ENCODE results near the gene CACNA1F. TPM values are rescaled to one million over a fixed set of nuclear protein-coding genes. Genes with fewer than 3 reads are reported as not detected.

The CACNA1F gene
- polyA plus RNA-seq, 3 donors: 0.73 TPM; not detected in 2

GRCh38 chrX:49238735-49239134, 5.6 kb upstream of the CACNA1F start:
- H3K27me3 Mint-ChIP-seq (ENCODE audit: low read depth in 3 of 3): peaks cover 0 to 3% (median 0%) of the 10 kb centered on the region in 3 donors
- Histone ChIP-seq H3K36me3 (replicated peaks in 1 of 2; ENCODE audit: control insufficient read depth in 1 of 2, insufficient read depth in 2 of 2, low read length in 2 of 2) (peaks cover 26 to 41% of the 10 kb centered on the region in 2 donors), H2AFZ (ENCODE audit: insufficient read depth, low read depth, low read length, poor library complexity, severe bottlenecking) (no peak overlapping the region), H3K4me1 (ENCODE audit: control insufficient read depth in 1 of 2, insufficient read depth in 2 of 2, low read length in 2 of 2) (peaks cover 32 to 36% of the 10 kb centered on the region in 2 donors), H3K9me3 (replicated peaks in 1 of 2; ENCODE audit: control insufficient read depth in 1 of 2, insufficient read depth in 1 of 2, low read length in 2 of 2) (no peaks in the 10 kb centered on the region), H3K79me2 (ENCODE audit: insufficient read depth, low read length) (peaks cover 45% of the 10 kb centered on the region), H3K4me2 (replicated peaks; ENCODE audit: extremely low read depth, low read length, poor library complexity, severe bottlenecking) (no peak overlapping the region), H3K27me3 (ENCODE audit: control insufficient read depth in 2 of 2, insufficient read depth in 2 of 2, low read length in 2 of 2) (no peaks in the 10 kb centered on the region), H3K4me3 (replicated peaks in 1 of 3; ENCODE audit: low read depth in 2 of 3, low read length in 3 of 3) (no peak overlapping the region), H4K20me1 (ENCODE audit: insufficient read depth, low read length) (no peaks in the 10 kb centered on the region), H3K27ac (ENCODE audit: low read depth in 1 of 2, low read length in 2 of 2) (peak overlapping the region in 1 of 2 donors; percentile 7), H3K9ac (ENCODE audit: insufficient read depth, low read length, poor library complexity, severe bottlenecking) (no peak overlapping the region)
- intact Hi-C loops (cut with micrococcal nuclease): loop anchor here in 1 of 2 donors (5.0 kb wide), 1 partner anchor 36 kb away; the partner anchor contains the start of gene SYP
- WGBS (ENCODE audit: insufficient coverage): 89% methylated on average over 1 of the region's 7 CpGs
- peak in 1 of 3 donors; percentile 11 for DNase-seq
- H3K36me3 Mint-ChIP-seq: peaks cover 19 to 39% of the 10 kb centered on the region in 2 donors
- H3K4me3 Mint-ChIP-seq: no peak overlapping the region
- TF ChIP-seq CTCF (IDR thresholded peaks at IDR 0.05): no peak
- H3K27ac Mint-ChIP-seq: peak overlapping the region in 3 of 7 donors; percentile 70 to 75 (median 72)
- peaks cover 30% of the 10 kb centered on the region for H3K4me1 Mint-ChIP-seq
- peaks cover 0 to 4% (median 0%) of the 10 kb centered on the region in 7 donors for H3K9me3 Mint-ChIP-seq

- Histone ChIP-seq H3K27me3 (ENCODE audit: control insufficient read depth in 2 of 2, insufficient read depth in 2 of 2, low read length in 2 of 2) (no peaks in the 10 kb centered on the region), H3K79me2 (ENCODE audit: insufficient read depth, low read length) (peaks cover 45% of the 10 kb centered on the region), H3K36me3 (replicated peaks in 1 of 2; ENCODE audit: control insufficient read depth in 1 of 2, insufficient read depth in 2 of 2, low read length in 2 of 2) (peaks cover 10 to 25% of the 10 kb centered on the region in 2 donors), H3K9ac (ENCODE audit: insufficient read depth, low read length, poor library complexity, severe bottlenecking) (peak overlapping the region; percentile 15), H2AFZ (ENCODE audit: insufficient read depth, low read depth, low read length, poor library complexity, severe bottlenecking) (peak overlapping the region; percentile 56), H3K4me3 (replicated peaks in 1 of 3; ENCODE audit: low read depth in 2 of 3, low read length in 3 of 3) (peak overlapping the region in 1 of 3 experiments; percentile 74), H3K4me2 (replicated peaks; ENCODE audit: extremely low read depth, low read length, poor library complexity, severe bottlenecking) (peak overlapping the region; percentile 69), H3K27ac (ENCODE audit: low read depth in 1 of 2, low read length in 2 of 2) (peak overlapping the region; percentile 73 to 89), H3K9me3 (replicated peaks in 1 of 2; ENCODE audit: control insufficient read depth in 1 of 2, insufficient read depth in 1 of 2, low read length in 2 of 2) (no peaks in the 10 kb centered on the region), H4K20me1 (ENCODE audit: insufficient read depth, low read length) (no peaks in the 10 kb centered on the region), H3K4me1 (ENCODE audit: control insufficient read depth in 1 of 2, insufficient read depth in 2 of 2, low read length in 2 of 2) (peaks cover 32 to 36% of the 10 kb centered on the region in 2 donors)
- Mint-ChIP-seq H3K36me3 (peaks cover 9 to 22% of the 10 kb centered on the region in 2 donors), H3K4me3 (peak overlapping the region; percentile 66 to 83), H3K27me3 (ENCODE audit: low read depth in 3 of 3) (peaks cover 0 to 3% (median 0%) of the 10 kb centered on the region in 3 donors), H3K27ac (peak overlapping the region; percentile 79 to 97 (median 90)), H3K9me3 (peaks cover 0 to 5% (median 0%) of the 10 kb centered on the region in 7 donors), H3K4me1 (peaks cover 30% of the 10 kb centered on the region)
- intact Hi-C loops (cut with micrococcal nuclease): loop anchor here in 1 of 2 donors (5.0 kb wide), 1 partner anchor 35 kb away; the partner anchor contains the start of gene SYP
- WGBS (ENCODE audit: insufficient coverage): no CpG with 5 or more reads among the region's 9 CpGs
- TF ChIP-seq CTCF (IDR thresholded peaks at IDR 0.05): no peak
- DNase-seq: peak; percentile 65 to 71 (median 70)
Measured at GRCh38 chrX:49237060-49237459, 3.9 kb upstream of the CACNA1F start.
